ENCODE data around the gene MT1M.
A peak's percentile ranks its signal among the peaks of the same experiment; 100 is the strongest.
"Not testable (repeated sequence)": the region's sequence is repeated elsewhere in the genome, so short reads cannot be mapped to it uniquely, and the experiment has no call there.

Gene MT1M

GRCh38 chr16:56632156-56632847 is at the start of gene MT1M:
TSS of gene MT1M (plus strand) at chr16:56632659. CDS start at chr16:56632732, 73 bp downstream.
- no peak for DNase-seq

DNA sequence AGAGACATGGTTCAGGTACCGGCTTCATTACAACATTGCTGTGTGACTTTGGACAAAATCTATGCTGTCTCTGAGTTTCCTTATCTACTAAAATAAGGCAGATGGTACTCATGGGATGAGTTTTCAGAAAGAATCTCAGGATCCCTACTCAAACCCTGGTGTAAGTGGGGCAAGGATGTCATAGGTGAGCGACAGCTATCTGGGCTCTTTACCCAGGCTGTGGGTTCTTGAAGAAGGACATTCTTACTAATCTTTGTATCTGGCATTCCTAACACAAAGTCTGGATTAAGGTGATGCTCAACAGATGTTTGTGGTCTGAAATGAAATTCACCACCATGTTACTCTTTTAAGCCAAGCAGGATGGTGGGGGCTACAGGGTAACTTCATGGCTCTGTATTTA is 49.5 kb upstream of the MT1M start:
- not testable (repeated sequence) for DNase-seq

- no peak for DNase-seq
Observed at GRCh38 chr16:56583351-56584168, 48.9 kb upstream of the MT1M start.

DNA sequence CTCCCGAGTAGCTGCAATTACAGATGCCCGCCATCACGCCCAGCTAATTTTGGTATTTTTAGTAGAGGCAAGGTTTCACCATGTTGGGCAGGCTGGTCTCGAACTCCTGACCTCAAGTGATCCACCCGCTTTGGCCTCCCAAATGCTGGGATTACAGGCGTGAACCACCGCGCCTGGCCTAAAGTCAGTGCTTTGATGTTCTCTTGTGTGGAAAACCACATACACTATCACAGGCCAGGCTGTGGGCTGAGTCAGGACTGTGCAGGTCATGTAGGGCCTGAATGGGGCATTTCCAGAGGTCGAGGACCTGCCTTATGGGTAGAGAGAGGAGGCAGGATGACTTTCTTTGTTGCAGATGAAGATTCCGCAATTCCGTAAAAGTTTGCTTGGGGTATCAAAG is 48.2 kb upstream of the MT1M start:
- no peak for DNase-seq

- no peak for DNase-seq
Observed at GRCh38 chr16:56588781-56589140, 43.7 kb upstream of the MT1M start.

GRCh38 chr16:56589141-56590039 is 43.1 kb upstream of the MT1M start, which contains the start of gene MT3:
TSS of gene MT3 (plus strand) at chr16:56589528. CDS start at chr16:56589591, 63 bp downstream.
- no peak for DNase-seq

- DNase-seq = peak; percentile 18 to 31
Observed at GRCh38 chr16:56591377-56592060, 40.9 kb upstream of the MT1M start.

DNA sequence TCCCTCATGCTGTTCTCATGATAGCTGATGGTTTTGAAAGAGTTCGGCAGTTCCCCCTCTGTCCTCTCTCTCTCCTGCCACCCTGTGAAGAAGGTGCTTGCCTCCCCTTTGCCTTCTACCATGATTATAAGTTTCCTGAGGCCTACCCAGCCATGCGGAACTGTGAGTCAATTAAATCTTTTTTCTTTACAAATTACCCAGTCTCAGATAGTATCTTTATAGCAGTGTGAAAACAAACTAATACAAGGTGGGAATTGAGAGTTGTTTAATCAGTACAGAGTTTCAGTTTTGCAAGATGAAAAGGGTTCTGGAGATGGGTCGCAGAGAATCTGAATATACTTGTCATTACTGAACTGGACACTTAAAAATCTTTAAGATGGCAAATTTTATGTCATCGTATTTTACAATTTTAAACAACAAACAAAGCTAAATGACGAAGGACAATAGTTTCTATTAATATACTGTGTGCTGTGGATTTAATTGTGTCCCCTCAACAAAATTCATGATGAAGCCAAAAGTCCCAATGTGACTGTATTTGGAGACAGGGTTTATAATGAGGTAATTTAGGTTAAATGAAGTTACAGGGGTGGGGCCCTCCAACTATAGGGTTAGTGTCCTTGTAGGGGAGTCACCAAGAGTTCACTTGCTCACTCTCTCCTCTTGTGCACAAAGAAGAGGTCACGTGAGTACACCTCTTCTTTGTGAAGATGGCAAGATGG is 38.7 kb upstream of the MT1M start:
- DNase-seq = no peak

DNA sequence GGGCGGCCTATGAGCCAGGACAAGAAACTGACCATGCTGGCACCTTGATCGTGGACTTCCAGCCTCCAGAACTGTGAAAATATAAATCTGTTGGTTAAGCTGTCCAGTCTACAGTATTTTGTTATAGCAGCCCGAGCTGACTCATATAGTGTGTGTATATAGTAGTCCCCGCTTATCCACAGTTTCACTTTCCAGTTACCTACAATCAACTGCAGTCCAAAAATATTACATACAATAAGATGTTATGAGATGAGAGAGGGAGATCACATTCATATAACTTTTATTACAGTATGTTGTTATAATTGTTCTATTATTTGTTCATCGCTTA is 38.2 kb upstream of the MT1M start:
- no peak for DNase-seq

GRCh38 chr16:56600398-56600999 is 32.0 kb upstream of the MT1M start:
- peak; percentile 48 to 72 for DNase-seq

GRCh38 chr16:56601325-56601724 is 31.1 kb upstream of the MT1M start:
- DNase-seq = no peak

- peak; percentile 47 to 65 for DNase-seq
Observed at GRCh38 chr16:56603589-56603988, 28.9 kb upstream of the MT1M start.

GRCh38 chr16:56604966-56605365 is 27.5 kb upstream of the MT1M start:
- no peak for DNase-seq

DNA sequence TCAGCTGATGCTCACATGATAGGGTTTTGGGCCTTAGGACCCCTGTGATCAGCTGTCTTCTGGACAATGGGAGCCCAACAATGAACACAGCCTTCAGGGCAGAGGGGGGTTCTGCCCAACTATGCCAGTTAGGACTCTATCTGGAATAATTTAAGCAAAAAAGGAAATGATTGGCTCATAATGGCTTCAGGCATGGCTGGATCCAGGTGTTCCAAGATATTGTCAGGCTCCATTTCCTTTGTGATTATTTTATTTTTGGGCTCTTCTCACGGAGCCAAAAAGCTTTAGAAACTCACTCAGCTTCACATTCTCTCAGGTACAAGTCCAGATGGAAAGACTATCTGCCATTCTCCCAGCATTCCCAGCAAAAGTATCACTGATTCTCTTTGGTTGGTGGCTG is 27.0 kb upstream of the MT1M start:
- DNase-seq = no peak

DNA sequence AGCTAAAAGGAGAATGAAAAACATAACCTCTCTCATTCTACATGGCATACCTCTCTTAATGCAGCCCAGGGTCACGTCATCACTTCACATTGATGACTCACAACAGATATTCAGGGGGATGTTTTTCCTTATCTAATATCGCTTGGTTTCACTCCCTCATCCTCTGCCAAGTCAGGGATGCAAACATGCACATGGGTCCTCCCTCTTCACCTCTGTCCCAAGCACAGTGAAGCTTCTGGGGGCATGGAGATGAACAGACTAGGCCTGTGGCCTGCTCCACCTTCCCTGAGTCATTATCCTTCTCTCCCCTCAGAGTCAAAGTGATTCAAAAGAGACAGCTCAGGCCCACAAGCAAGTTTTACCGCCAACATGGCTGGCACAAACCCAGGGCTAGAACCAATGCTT is 26.4 kb upstream of the MT1M start:
- no peak for DNase-seq

DNA sequence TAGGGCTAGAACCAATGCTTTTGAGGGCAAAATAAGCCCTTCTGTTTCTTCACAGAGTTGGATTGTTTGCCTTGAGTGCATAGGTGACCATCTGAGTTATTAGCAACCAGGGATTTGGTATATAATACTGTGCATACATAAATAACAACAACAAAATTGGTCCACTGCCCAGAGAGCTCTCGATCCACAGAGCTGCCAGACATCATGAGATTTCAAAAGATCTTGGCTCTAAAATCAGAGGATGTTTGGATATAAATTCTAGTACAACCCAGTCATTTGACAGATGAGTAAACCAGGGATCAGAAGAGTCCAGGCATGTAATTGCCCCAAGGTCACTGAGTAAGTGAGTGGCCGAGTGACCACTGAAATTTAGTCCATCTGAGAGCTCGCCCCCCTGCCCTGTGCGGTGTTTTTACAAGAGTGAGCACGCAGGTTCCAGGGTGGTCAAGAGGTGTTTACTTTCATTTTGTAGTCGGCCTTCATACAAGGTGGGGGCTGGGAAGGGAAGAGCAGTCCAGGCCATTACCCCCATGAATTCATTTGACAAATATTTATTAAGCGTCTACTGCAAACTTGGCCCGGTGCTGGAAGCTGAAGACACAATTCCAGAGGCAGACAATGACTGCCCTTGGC is 25.9 kb upstream of the MT1M start:
- DNase-seq = no peak

- peak in 1 of 2 donors; percentile 62 for DNase-seq
Observed at GRCh38 chr16:56607109-56607618, 25.3 kb upstream of the MT1M start.

DNA sequence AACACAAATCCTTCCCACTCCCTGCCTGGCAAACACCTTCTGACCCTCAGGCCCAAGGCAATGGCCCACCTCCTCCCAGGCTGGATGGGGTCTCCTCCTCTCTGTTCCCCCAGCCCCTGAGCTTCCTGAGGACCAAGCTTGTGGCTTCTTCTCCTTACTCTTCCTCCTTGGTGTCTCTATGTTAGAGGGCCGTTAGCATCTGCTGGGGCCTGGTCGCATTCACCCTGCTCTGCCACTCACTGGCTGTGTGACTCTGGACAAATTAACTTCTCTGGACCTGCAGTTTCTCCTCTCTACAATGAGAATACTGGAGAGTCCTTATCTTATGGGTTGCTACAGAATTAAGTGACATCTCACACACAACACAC is 24.8 kb upstream of the MT1M start:
- no peak for DNase-seq

GRCh38 chr16:56608043-56608875 is 24.2 kb upstream of the MT1M start, which contains the start of gene MT2A:
TSS of gene MT2A (plus strand) at chr16:56608584. CDS start at chr16:56608656, 72 bp downstream.
- peak; percentile 96 for DNase-seq

Measured in inflammatory macrophage treated with lipopolysaccharide for 1 hour (primary cell).